Hepatocyte (in vitro differentiated cells): Measurements from ENCODE around the gene BLID. TPM values are rescaled to one million over a fixed set of nuclear protein-coding genes. Genes with fewer than 3 reads are reported as not detected.

ENCODE experiments used
- DNase-seq: peaks from one replicate; pipeline ENCODE4 v3.0.0-alpha.2; 2016; ENCODE audit warnings: low spot score
- H2AFZ ChIP-seq: fragments of 200-600 bp; sonication (generic); 2 replicates; pipeline ENCODE4 v1.6.0; 2016; ENCODE audit warnings: antibody characterized with exemption, mild to moderate bottlenecking
- H3K27ac ChIP-seq: fragments of 200-600 bp; sonication (generic); 2 replicates; pipeline ENCODE4 v1.5.1; 2016; ENCODE audit warnings: mild to moderate bottlenecking
- H3K27me3 ChIP-seq: fragments of 200-600 bp; sonication (generic); 2 replicates; pipeline ENCODE4 v1.6.1; 2016
- H3K36me3 ChIP-seq: fragments of 200-600 bp; sonication (generic); replicated peaks from 2 replicates; pipeline ENCODE4 v1.5.1; 2016; ENCODE audit warnings: low read depth; ENCODE audit not compliant: insufficient read depth
- H3K4me1 ChIP-seq: fragments of 200-600 bp; sonication (generic); 2 replicates; pipeline ENCODE4 v1.5.1; 2016; ENCODE audit warnings: mild to moderate bottlenecking, moderate library complexity; ENCODE audit not compliant: insufficient read depth
- H3K4me2 ChIP-seq: fragments of 200-600 bp; sonication (generic); 2 replicates; pipeline ENCODE4 v1.6.0; 2016
- H3K4me3 ChIP-seq: fragments of 200-600 bp; sonication (generic); 2 replicates; pipeline ENCODE4 v1.5.1; 2016; ENCODE audit warnings: mild to moderate bottlenecking
- H3K79me2 ChIP-seq: fragments of 200-600 bp; sonication (generic); 2 replicates; pipeline ENCODE4 v1.6.0; 2017; ENCODE audit warnings: mild to moderate bottlenecking
- H3K9me2 ChIP-seq: fragments of 200-600 bp; sonication (generic); replicated peaks from 2 replicates; pipeline ENCODE4 v1.6.0; 2017; ENCODE audit warnings: mild to moderate bottlenecking; ENCODE audit not compliant: insufficient read depth
- H3K9me3 ChIP-seq: fragments of 200-600 bp; sonication (generic); 2 replicates; pipeline ENCODE4 v1.5.1; 2016; ENCODE audit warnings: low read depth, mild to moderate bottlenecking
- H4K20me1 ChIP-seq: fragments of 200-600 bp; sonication (generic); 2 replicates; pipeline ENCODE4 v1.6.0; 2016; ENCODE audit warnings: mild to moderate bottlenecking; ENCODE audit not compliant: insufficient read depth, poor library complexity, severe bottlenecking
- EZH2 ChIP-seq: fragments of 200-600 bp; sonication (generic); IDR thresholded peaks from 2 replicates; pipeline ENCODE4 v1.6.1; 2016; ENCODE audit warnings: antibody characterized with exemption, mild to moderate bottlenecking, borderline replicate concordance
- EZH2phosphoT487 ChIP-seq: fragments of 200-600 bp; sonication (generic); IDR thresholded peaks from one replicate; pipeline ENCODE4 v1.6.1; 2018; ENCODE audit warnings: antibody characterized with exemption, mild to moderate bottlenecking, low read depth, moderate library complexity; ENCODE audit not compliant: unreplicated experiment, severe bottlenecking
- WGBS: methylation state at CpG from one replicate; pipeline ENCODE4 v1.1.6; 2016; ENCODE audit warnings: low lambda C conversion rate; ENCODE audit errors: missing lambda C conversion rate; 5-methylcytosine and 5-hydroxymethylcytosine counted together
- polyA plus RNA-seq: library from polyadenylated mRNA; unstranded; fragments of >200 nt; fragmentation: Nextera tagmentation; extraction: Ambion mirVana; gene quantifications from 2 replicates; pipeline ENCODE4 v1.2.1, GENCODE V29; 2016
- total RNA-seq: library from RNA; depleted of rRNA; stranded (reverse); fragments of >200 nt; gene quantifications from 2 replicates; pipeline ENCODE4 v1.2.3, GENCODE V29; 2014
- TF ChIP-seq, protein P1 (sequence below): fragments of 200-600 bp; sonication (generic); IDR thresholded peaks from 2 replicates; pipeline ENCODE4 v1.5.1; 2016; ENCODE audit warnings: antibody characterized with exemption, mild to moderate bottlenecking; ENCODE audit not compliant: poor library complexity

Gene BLID
- total and polyA plus RNA-seq, 2 experiments from 2014 or later = 0.41 to 2.3 TPM

DNA sequence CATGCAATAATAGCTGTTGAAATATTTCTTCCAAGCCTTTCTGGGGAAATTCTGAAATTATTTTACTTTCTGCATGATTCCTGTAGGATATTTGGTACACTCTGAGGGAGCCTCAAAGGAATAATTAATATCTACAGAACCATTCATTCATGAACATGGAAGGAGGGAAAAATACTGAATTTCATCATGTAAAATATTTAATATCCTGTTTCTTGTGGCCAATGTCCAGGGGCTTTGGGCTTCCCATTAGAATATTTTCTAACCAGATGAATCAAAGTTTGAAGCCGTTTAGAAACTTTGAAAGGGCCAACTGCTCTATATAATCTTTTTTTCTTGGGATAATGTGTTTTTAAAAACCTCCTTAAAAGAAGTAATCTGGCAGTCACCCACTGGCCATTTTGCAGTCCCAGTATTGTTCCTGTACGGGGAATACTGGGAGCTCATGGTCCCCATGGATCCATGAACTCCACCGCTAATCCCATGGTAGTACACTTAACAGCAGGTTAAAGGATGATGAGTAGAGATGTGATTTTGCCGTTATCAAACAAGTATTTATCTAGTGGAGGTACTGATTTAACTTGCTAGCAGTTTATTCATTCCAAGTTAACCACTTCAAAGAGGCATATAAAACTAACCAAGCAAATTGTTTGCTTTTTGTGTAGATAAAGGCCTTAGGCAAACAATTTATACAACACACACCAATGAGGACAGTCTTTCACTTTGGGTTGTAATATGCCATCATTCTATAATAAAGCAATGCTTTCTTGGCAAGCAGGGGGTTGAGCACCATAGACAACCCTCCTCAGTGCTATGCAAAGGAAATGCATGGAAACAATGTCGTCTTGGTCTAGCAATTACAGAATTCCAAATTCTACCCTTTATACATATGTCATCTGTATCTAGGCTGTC lies 34.5 kb upstream of the BLID start:
- H2AFZ ChIP-seq = no peak overlapping the region
- peaks cover 16% of the 10 kb centered on the region for H3K4me1 ChIP-seq
- no peaks in the 10 kb centered on the region for H3K79me2 ChIP-seq
- no peaks in the 10 kb centered on the region for H4K20me1 ChIP-seq
- H3K27me3 ChIP-seq = no peaks in the 10 kb centered on the region
- H3K4me3 ChIP-seq = no peak overlapping the region
- H3K9me3 ChIP-seq = no peaks in the 10 kb centered on the region
- H3K9me2 ChIP-seq = no peaks in the 10 kb centered on the region
- 31% methylated on average over 5 of the region's 5 CpGs for WGBS
- no peak for DNase-seq
- H3K4me2 ChIP-seq = no peak overlapping the region
- H3K27ac ChIP-seq = no peak overlapping the region
- no peaks in the 10 kb centered on the region for H3K36me3 ChIP-seq
- TF ChIP-seq EZH2phosphoT487 (no peak), EZH2 (no peak)
- TF ChIP-seq, protein P1, sequence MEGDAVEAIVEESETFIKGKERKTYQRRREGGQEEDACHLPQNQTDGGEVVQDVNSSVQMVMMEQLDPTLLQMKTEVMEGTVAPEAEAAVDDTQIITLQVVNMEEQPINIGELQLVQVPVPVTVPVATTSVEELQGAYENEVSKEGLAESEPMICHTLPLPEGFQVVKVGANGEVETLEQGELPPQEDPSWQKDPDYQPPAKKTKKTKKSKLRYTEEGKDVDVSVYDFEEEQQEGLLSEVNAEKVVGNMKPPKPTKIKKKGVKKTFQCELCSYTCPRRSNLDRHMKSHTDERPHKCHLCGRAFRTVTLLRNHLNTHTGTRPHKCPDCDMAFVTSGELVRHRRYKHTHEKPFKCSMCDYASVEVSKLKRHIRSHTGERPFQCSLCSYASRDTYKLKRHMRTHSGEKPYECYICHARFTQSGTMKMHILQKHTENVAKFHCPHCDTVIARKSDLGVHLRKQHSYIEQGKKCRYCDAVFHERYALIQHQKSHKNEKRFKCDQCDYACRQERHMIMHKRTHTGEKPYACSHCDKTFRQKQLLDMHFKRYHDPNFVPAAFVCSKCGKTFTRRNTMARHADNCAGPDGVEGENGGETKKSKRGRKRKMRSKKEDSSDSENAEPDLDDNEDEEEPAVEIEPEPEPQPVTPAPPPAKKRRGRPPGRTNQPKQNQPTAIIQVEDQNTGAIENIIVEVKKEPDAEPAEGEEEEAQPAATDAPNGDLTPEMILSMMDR = no peak

DNA sequence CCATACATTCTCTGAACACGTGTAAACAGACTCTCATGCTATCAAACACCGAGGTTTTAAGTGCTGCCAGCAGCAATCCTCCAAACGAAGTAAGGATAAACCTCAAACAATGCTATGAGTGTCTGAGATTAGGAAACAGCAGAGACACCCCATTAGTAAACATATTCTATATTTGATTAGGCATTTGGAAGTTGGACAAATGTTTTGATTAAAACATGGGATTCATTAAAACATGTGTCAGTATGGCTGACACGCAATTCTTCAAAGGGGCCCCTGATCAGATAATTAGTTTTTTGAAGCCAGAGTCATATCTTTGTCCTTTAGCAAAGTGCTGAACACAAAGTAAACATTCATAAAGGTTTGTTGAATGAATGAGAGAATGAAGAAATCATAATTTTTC lies 33.2 kb upstream of the BLID start:
- no peaks in the 10 kb centered on the region for H3K36me3 ChIP-seq
- H3K9me2 ChIP-seq = no peaks in the 10 kb centered on the region
- TF ChIP-seq, protein P1 = no peak
- TF ChIP-seq EZH2 = no peak
- no peak for TF ChIP-seq EZH2phosphoT487
- H3K4me2 ChIP-seq = no peak overlapping the region
- H2AFZ ChIP-seq = no peak overlapping the region
- no peak for DNase-seq
- H3K27ac ChIP-seq = no peak overlapping the region
- 35% methylated on average over 4 of the region's 4 CpGs for WGBS
- H3K4me3 ChIP-seq = no peak overlapping the region
- no peaks in the 10 kb centered on the region for H3K79me2 ChIP-seq
- H3K27me3 ChIP-seq = peaks cover 3% of the 10 kb centered on the region
- no peaks in the 10 kb centered on the region for H4K20me1 ChIP-seq
- peaks cover 16% of the 10 kb centered on the region for H3K4me1 ChIP-seq
- H3K9me3 ChIP-seq = no peaks in the 10 kb centered on the region

DNA sequence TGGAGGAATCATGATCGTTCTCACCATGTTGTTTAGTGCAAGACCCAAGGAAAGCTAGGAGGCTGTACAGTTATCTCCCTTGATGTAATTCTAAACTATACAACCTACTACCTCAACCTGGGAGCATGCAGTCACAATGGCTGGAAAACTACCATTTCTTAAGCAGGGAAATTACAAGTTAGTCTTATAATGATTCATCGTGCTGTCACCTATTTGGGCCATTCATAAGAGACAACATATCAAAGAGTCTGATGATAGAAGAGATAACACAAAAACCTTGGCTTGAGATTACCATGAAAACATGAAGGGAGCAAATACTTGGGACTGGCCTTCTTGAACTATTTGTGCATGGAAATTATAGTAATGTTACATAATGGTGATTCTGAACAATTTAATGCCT lies 30.5 kb upstream of the BLID start:
- Histone ChIP-seq H3K27me3 (peaks cover 11% of the 10 kb centered on the region), H2AFZ (no peak overlapping the region), H3K4me3 (no peak overlapping the region), H3K9me2 (no peaks in the 10 kb centered on the region), H3K9me3 (no peaks in the 10 kb centered on the region), H3K4me1 (peaks cover 15% of the 10 kb centered on the region), H3K27ac (no peak overlapping the region), H3K36me3 (no peaks in the 10 kb centered on the region), H3K4me2 (no peak overlapping the region), H4K20me1 (no peaks in the 10 kb centered on the region), H3K79me2 (no peaks in the 10 kb centered on the region)
- WGBS = 87% methylated on average over 2 of the region's 2 CpGs
- DNase-seq = no peak
- TF ChIP-seq EZH2 = no peak
- no peak for TF ChIP-seq EZH2phosphoT487
- TF ChIP-seq, protein P1 = no peak
